ENCODE data around the gene CELA2B. TPM values are rescaled to one million over a fixed set of nuclear protein-coding genes. Genes with fewer than 3 reads are reported as not detected.
"Not testable (repeated sequence)": the region's sequence is repeated elsewhere in the genome, so short reads cannot be mapped to it uniquely, and the experiment has no call there.

The CELA2B gene
- total and polyA plus RNA-seq, 2 of the 8 experiments (the other 6 are each of a cell fraction or from before 2014, with no cell fraction given) = not detected

DNA sequence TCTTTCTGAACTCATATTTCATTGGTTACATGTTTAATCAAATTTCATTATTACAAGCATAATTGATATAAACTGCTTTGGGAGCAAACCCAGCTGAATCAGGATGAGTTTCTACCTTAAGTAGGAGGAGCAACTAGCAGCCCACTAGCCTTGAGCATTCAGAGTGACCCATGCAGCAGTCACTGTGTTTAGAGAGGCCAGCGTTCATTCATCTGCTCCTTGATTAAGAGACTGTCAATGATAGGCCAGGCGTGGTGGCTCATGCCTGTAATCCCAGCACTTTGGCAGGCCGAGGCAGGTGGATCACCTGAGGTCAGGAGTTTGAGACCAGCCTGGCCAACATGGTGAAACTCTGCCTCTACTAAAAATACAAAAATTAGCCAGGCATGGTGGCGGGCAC is 17.5 kb upstream of the CELA2B start:
- not testable (repeated sequence) for H3K27ac ChIP-seq (ENCODE audit: low read depth, low read length); H2BK5ac ChIP-seq (ENCODE audit: low read depth, low read length); H2BK20ac ChIP-seq (ENCODE audit: low read length); H3K27me3 ChIP-seq (replicated peaks in 1 of 4; ENCODE audit: control insufficient read depth in 3 of 4, extremely low read depth in 1 of 4, insufficient read depth in 3 of 4, low read length in 3 of 4); H3K4me3 ChIP-seq (ENCODE audit: extremely low read depth in 1 of 4, insufficient read depth in 2 of 4, low read depth in 3 of 4, low read length in 4 of 4); DNase-seq (ENCODE audit: low read depth in 1 of 2, low spot score in 2 of 2); H3K79me2 ChIP-seq (ENCODE audit: control insufficient read depth in 1 of 2, insufficient read depth in 2 of 2, low read length in 2 of 2); H3K4ac ChIP-seq (replicated peaks; ENCODE audit: insufficient read length, low read depth, low read length); H2AK5ac ChIP-seq (ENCODE audit: low read depth, low read length); H2BK120ac ChIP-seq (replicated peaks; ENCODE audit: low read depth, low read length); H2BK15ac ChIP-seq (ENCODE audit: low read length); H3K23ac ChIP-seq (ENCODE audit: insufficient read length); H4K5ac ChIP-seq (ENCODE audit: insufficient read length, low read depth, low read length); H3K4me1 ChIP-seq (replicated peaks in 1 of 4; ENCODE audit: control insufficient read depth in 3 of 4, insufficient read depth in 4 of 4, low read length in 3 of 4); H2BK12ac ChIP-seq (ENCODE audit: low read depth, low read length); H3K4me2 ChIP-seq (ENCODE audit: insufficient read depth in 1 of 2, low read depth in 2 of 2, low read length in 2 of 2); H3K23me2 ChIP-seq (ENCODE audit: low read depth, low read length); H4K91ac ChIP-seq (replicated peaks; ENCODE audit: insufficient read length, low read length); H3K36me3 ChIP-seq (ENCODE audit: control insufficient read depth in 2 of 4, insufficient read depth in 4 of 4, low read length in 3 of 4); H2AFZ ChIP-seq (ENCODE audit: low read length); H4K20me1 ChIP-seq (replicated peaks in 1 of 2; ENCODE audit: control insufficient read depth in 1 of 2, insufficient read depth in 2 of 2, low read length in 2 of 2); H4K8ac ChIP-seq (ENCODE audit: extremely low read depth, insufficient read depth, low read length); H3K9ac ChIP-seq (replicated peaks in 1 of 4; ENCODE audit: extremely low read depth in 1 of 4, low read depth in 3 of 4, low read length in 3 of 4); FAIRE-seq; H3K56ac ChIP-seq (replicated peaks; ENCODE audit: insufficient read length, low read depth, low read length); H3K18ac ChIP-seq (ENCODE audit: extremely low read depth, low read length); H3K9me3 ChIP-seq (ENCODE audit: insufficient read depth in 2 of 2, low read depth in 1 of 2, low read length in 1 of 2); H3K14ac ChIP-seq (ENCODE audit: insufficient read length); H3K79me1 ChIP-seq (ENCODE audit: low read depth, low read length)
- POLR2A ChIA-PET (ENCODE audit: partially characterized antibody) = interaction anchor here (0.6 kb wide), 1 partner anchor 9 kb away, joined by 4 read pairs; no protein-coding TSS in a partner anchor
- WGBS, 2 experiments (ENCODE audit: extremely low coverage in 1 of 2, insufficient coverage in 1 of 2, insufficient read length in 1 of 2, insufficient replicate concordance in 2 of 2, low coverage in 1 of 2, low lambda C conversion rate in 2 of 2, missing lambda C conversion rate in 1 of 2) = 91% methylated on average over 4 of the region's 4 CpGs; no CpG with 5 or more reads in 1 of the 2 experiments
- CTCF ChIA-PET (ENCODE audit: partially characterized antibody) = interaction anchor here (1.2 kb wide), 1 partner anchor 47 kb away, joined by 3 read pairs; no protein-coding TSS in a partner anchor

All from H1 (cell line).